ENCODE results near the gene BRD4. TPM values are rescaled to one million over a fixed set of nuclear protein-coding genes. Genes with fewer than 3 reads are reported as not detected.

The BRD4 gene
- polyA plus RNA-seq, 3 donors, result 12.5 to 35.8 (median 23.1) TPM

GRCh38 chr19:15257782-15258181 lies 74.6 kb downstream of the BRD4 start:
- no peak overlapping the region for H3K27ac ChIP-seq (ENCODE audit: low read depth, low read length)
- 90 to 98% (median 91%) methylated on average over 6 of the region's 6 CpGs for WGBS, 3 donors

GRCh38 chr19:15256708-15257331 lies 75.5 kb downstream of the BRD4 start:
- 91 to 95% (median 92%) methylated on average over 22 of the region's 22 CpGs for WGBS, 3 donors
- no peak overlapping the region for H3K27ac ChIP-seq (ENCODE audit: low read depth, low read length)

- WGBS, 3 donors, result 88 to 89% (median 89%) methylated on average over 21 to 22 of the region's 22 CpGs
- no peak overlapping the region for H3K27ac ChIP-seq (ENCODE audit: low read depth, low read length)
These were observed 76.9 kb downstream of the BRD4 start for GRCh38 chr19:15255359-15255990.

GRCh38 chr19:15254547-15254946 lies 77.8 kb downstream of the BRD4 start:
- 92 to 95% (median 93%) methylated on average over 10 of the region's 10 CpGs for WGBS, 3 donors
- H3K27ac ChIP-seq (ENCODE audit: low read depth, low read length), result no peak overlapping the region

- H3K27ac ChIP-seq (ENCODE audit: low read depth, low read length), result no peak overlapping the region
- 78 to 87% (median 86%) methylated on average over 15 of the region's 15 CpGs for WGBS, 3 donors
These were observed 78.8 kb downstream of the BRD4 start for GRCh38 chr19:15253513-15253912.

GRCh38 chr19:15253061-15253460 lies 79.3 kb downstream of the BRD4 start:
- 75 to 85% (median 80%) methylated on average over 7 of the region's 7 CpGs for WGBS, 3 donors

GRCh38 chr19:15252398-15253018 lies 79.8 kb downstream of the BRD4 start:
- no peak overlapping the region for H3K27ac ChIP-seq (ENCODE audit: low read depth, low read length)
- 70 to 73% (median 71%) methylated on average over 9 of the region's 9 CpGs for WGBS, 3 donors

More at GRCh38 chr19:15253061-15253460, 79.3 kb downstream of the BRD4 start:
- no peak overlapping the region for H3K27ac ChIP-seq (ENCODE audit: low read depth, low read length)

GRCh38 chr19:15251749-15252397 lies 80.5 kb downstream of the BRD4 start:
- 42 to 54% (median 48%) methylated on average over 14 of the region's 14 CpGs for WGBS, 3 donors
- H3K27ac ChIP-seq (ENCODE audit: low read depth, low read length), result no peak overlapping the region

GRCh38 chr19:15251010-15251748 lies 81.2 kb downstream of the BRD4 start:
- WGBS, 3 donors, result 56 to 60% (median 56%) methylated on average over 20 to 24 of the region's 24 CpGs
- no peak overlapping the region for H3K27ac ChIP-seq (ENCODE audit: low read depth, low read length)

GRCh38 chr19:15250640-15250993 lies 81.7 kb downstream of the BRD4 start:
- WGBS, 3 donors, result 38 to 59% (median 53%) methylated on average over 1 of the region's 1 CpG
- H3K27ac ChIP-seq (ENCODE audit: low read depth, low read length), result peak overlapping the region; percentile 71

- WGBS, 3 donors, result 42 to 65% (median 47%) methylated on average over 15 of the region's 15 CpGs
- H3K27ac ChIP-seq (ENCODE audit: low read depth, low read length), result no peak overlapping the region
These were observed 82.2 kb downstream of the BRD4 start for GRCh38 chr19:15249972-15250639.

- WGBS, 3 donors, result 56 to 84% (median 64%) methylated on average over 6 of the region's 6 CpGs
These were observed 82.8 kb downstream of the BRD4 start for GRCh38 chr19:15249528-15249874.

GRCh38 chr19:15248648-15249527 lies 83.5 kb downstream of the BRD4 start:
- WGBS, 3 donors, result 53 to 61% (median 56%) methylated on average over 19 of the region's 19 CpGs
- H3K27ac ChIP-seq (ENCODE audit: low read depth, low read length), result no peak overlapping the region

More at GRCh38 chr19:15249528-15249874, 82.8 kb downstream of the BRD4 start:
- H3K27ac ChIP-seq (ENCODE audit: low read depth, low read length), result no peak overlapping the region

- no peak overlapping the region for H3K27ac ChIP-seq (ENCODE audit: low read depth, low read length)
- WGBS, 3 donors, result 61 to 91% (median 83%) methylated on average over 5 of the region's 5 CpGs
These were observed 84.2 kb downstream of the BRD4 start for GRCh38 chr19:15248106-15248505.

GRCh38 chr19:15247107-15248014 lies 85.0 kb downstream of the BRD4 start:
- WGBS, 3 donors, result 76 to 81% (median 80%) methylated on average over 20 of the region's 20 CpGs
- H3K27ac ChIP-seq (ENCODE audit: low read depth, low read length), result peak overlapping the region; percentile 28

- H3K27ac ChIP-seq (ENCODE audit: low read depth, low read length), result no peak overlapping the region
- WGBS, 3 donors, result 87 to 93% (median 88%) methylated on average over 5 of the region's 5 CpGs
These were observed 86.2 kb downstream of the BRD4 start for GRCh38 chr19:15246198-15246481.
